Measurements from ENCODE around the gene IL33.

Gene IL33

GRCh38 chr9:6199596-6199995 lies 16.0 kb upstream of the IL33 start:
- H3K27me3 Mint-ChIP-seq: peaks cover 36% of the 10 kb centered on the region
- no peak for ATAC-seq
- no peak overlapping the region for H3K4me3 Mint-ChIP-seq
- no peaks in the 10 kb centered on the region for H3K36me3 Mint-ChIP-seq
- H3K9me3 Mint-ChIP-seq: no peaks in the 10 kb centered on the region
- H3K27ac Mint-ChIP-seq: no peak overlapping the region
- no peaks in the 10 kb centered on the region for H3K4me1 Mint-ChIP-seq

- ATAC-seq: no peak
- Mint-ChIP-seq H3K27me3 (peaks cover 36% of the 10 kb centered on the region), H3K4me1 (no peaks in the 10 kb centered on the region), H3K27ac (no peak overlapping the region), H3K36me3 (no peaks in the 10 kb centered on the region), H3K9me3 (no peaks in the 10 kb centered on the region), H3K4me3 (no peak overlapping the region)
Observed at GRCh38 chr9:6200761-6201160, 14.8 kb upstream of the IL33 start.

- H3K4me1 Mint-ChIP-seq: no peaks in the 10 kb centered on the region
- H3K9me3 Mint-ChIP-seq: peaks cover 27% of the 10 kb centered on the region
- no peak overlapping the region for H3K4me3 Mint-ChIP-seq
- no peaks in the 10 kb centered on the region for H3K36me3 Mint-ChIP-seq
- ATAC-seq: no peak
- H3K27ac Mint-ChIP-seq: no peak overlapping the region
- H3K27me3 Mint-ChIP-seq: peaks cover 14% of the 10 kb centered on the region
Observed at GRCh38 chr9:6209966-6210365, 5.6 kb upstream of the IL33 start.

- Mint-ChIP-seq H3K4me3 (no peak overlapping the region), H3K9me3 (peaks cover 21% of the 10 kb centered on the region), H3K36me3 (no peaks in the 10 kb centered on the region), H3K4me1 (no peaks in the 10 kb centered on the region), H3K27ac (no peak overlapping the region), H3K27me3 (peaks cover 35% of the 10 kb centered on the region)
- no peak for ATAC-seq
Observed at GRCh38 chr9:6212722-6213375, 2.8 kb upstream of the IL33 start.

- Mint-ChIP-seq H3K4me1 (no peaks in the 10 kb centered on the region), H3K4me3 (no peak overlapping the region), H3K36me3 (no peaks in the 10 kb centered on the region), H3K9me3 (peaks cover 18% of the 10 kb centered on the region), H3K27ac (no peak overlapping the region), H3K27me3 (peaks cover 40% of the 10 kb centered on the region)
- no peak for ATAC-seq
Observed at GRCh38 chr9:6214434-6214833, 1.2 kb upstream of the IL33 start.

GRCh38 chr9:6214903-6215302 lies 704 bp upstream of the IL33 start:
- ATAC-seq: no peak
- H3K27ac Mint-ChIP-seq: no peak overlapping the region
- no peaks in the 10 kb centered on the region for H3K4me1 Mint-ChIP-seq
- H3K4me3 Mint-ChIP-seq: no peak overlapping the region
- peaks cover 15% of the 10 kb centered on the region for H3K9me3 Mint-ChIP-seq
- H3K36me3 Mint-ChIP-seq: no peaks in the 10 kb centered on the region
- H3K27me3 Mint-ChIP-seq: peaks cover 40% of the 10 kb centered on the region

- no peaks in the 10 kb centered on the region for H3K36me3 Mint-ChIP-seq
Observed at GRCh38 chr9:6216002-6216401, 395 bp downstream of the IL33 start.

GRCh38 chr9:6216951-6217350 lies 1.3 kb downstream of the IL33 start:
- Mint-ChIP-seq H3K9me3 (peaks cover 4% of the 10 kb centered on the region), H3K27ac (no peak overlapping the region), H3K36me3 (no peaks in the 10 kb centered on the region), H3K4me3 (no peak overlapping the region), H3K4me1 (no peaks in the 10 kb centered on the region), H3K27me3 (peaks cover 40% of the 10 kb centered on the region)
- no peak for ATAC-seq

More at GRCh38 chr9:6216002-6216401, 395 bp downstream of the IL33 start:
- no peak for ATAC-seq
- Mint-ChIP-seq H3K27ac (no peak overlapping the region), H3K4me3 (no peak overlapping the region), H3K27me3 (peaks cover 40% of the 10 kb centered on the region), H3K9me3 (peaks cover 9% of the 10 kb centered on the region), H3K4me1 (no peaks in the 10 kb centered on the region)

- H3K36me3 Mint-ChIP-seq: no peaks in the 10 kb centered on the region
Observed at GRCh38 chr9:6218099-6218502, 2.5 kb downstream of the IL33 start.

GRCh38 chr9:6219040-6219439 lies 3.4 kb downstream of the IL33 start:
- H3K27ac Mint-ChIP-seq: no peak overlapping the region
- H3K27me3 Mint-ChIP-seq: peaks cover 32% of the 10 kb centered on the region
- no peaks in the 10 kb centered on the region for H3K36me3 Mint-ChIP-seq
- no peak overlapping the region for H3K4me3 Mint-ChIP-seq
- ATAC-seq: no peak
- no peaks in the 10 kb centered on the region for H3K4me1 Mint-ChIP-seq
- no peaks in the 10 kb centered on the region for H3K9me3 Mint-ChIP-seq

More at GRCh38 chr9:6218099-6218502, 2.5 kb downstream of the IL33 start:
- ATAC-seq: no peak
- H3K4me3 Mint-ChIP-seq: no peak overlapping the region
- H3K4me1 Mint-ChIP-seq: no peaks in the 10 kb centered on the region
- peaks cover 35% of the 10 kb centered on the region for H3K27me3 Mint-ChIP-seq
- H3K9me3 Mint-ChIP-seq: no peaks in the 10 kb centered on the region
- H3K27ac Mint-ChIP-seq: no peak overlapping the region

- H3K27ac Mint-ChIP-seq: no peak overlapping the region
- no peak for ATAC-seq
- peaks cover 31% of the 10 kb centered on the region for H3K27me3 Mint-ChIP-seq
- no peaks in the 10 kb centered on the region for H3K36me3 Mint-ChIP-seq
- no peaks in the 10 kb centered on the region for H3K4me1 Mint-ChIP-seq
- no peak overlapping the region for H3K4me3 Mint-ChIP-seq
- H3K9me3 Mint-ChIP-seq: no peaks in the 10 kb centered on the region
Observed at GRCh38 chr9:6219981-6220380, 4.4 kb downstream of the IL33 start.

- Mint-ChIP-seq H3K27me3 (peaks cover 23% of the 10 kb centered on the region), H3K4me3 (no peak overlapping the region), H3K9me3 (no peaks in the 10 kb centered on the region), H3K27ac (no peak overlapping the region), H3K36me3 (no peaks in the 10 kb centered on the region), H3K4me1 (no peaks in the 10 kb centered on the region)
- ATAC-seq: no peak
Observed at GRCh38 chr9:6224393-6225154, 9.0 kb downstream of the IL33 start.

GRCh38 chr9:6226696-6227095 lies 11.1 kb downstream of the IL33 start:
- no peak for ATAC-seq
- Mint-ChIP-seq H3K27ac (no peak overlapping the region), H3K27me3 (peaks cover 23% of the 10 kb centered on the region), H3K9me3 (no peaks in the 10 kb centered on the region), H3K36me3 (no peaks in the 10 kb centered on the region), H3K4me3 (no peak overlapping the region), H3K4me1 (no peaks in the 10 kb centered on the region)

- no peak overlapping the region for H3K27ac Mint-ChIP-seq
- H3K36me3 Mint-ChIP-seq: no peaks in the 10 kb centered on the region
- H3K27me3 Mint-ChIP-seq: peaks cover 23% of the 10 kb centered on the region
- no peak overlapping the region for H3K4me3 Mint-ChIP-seq
- no peaks in the 10 kb centered on the region for H3K9me3 Mint-ChIP-seq
- no peak for ATAC-seq
- H3K4me1 Mint-ChIP-seq: no peaks in the 10 kb centered on the region
Observed at GRCh38 chr9:6229186-6229585, 13.6 kb downstream of the IL33 start.

GRCh38 chr9:6229619-6230018 lies 14.0 kb downstream of the IL33 start:
- H3K4me1 Mint-ChIP-seq: no peaks in the 10 kb centered on the region
- peaks cover 22% of the 10 kb centered on the region for H3K27me3 Mint-ChIP-seq
- ATAC-seq: no peak

More at GRCh38 chr9:6229619-6230018, 14.0 kb downstream of the IL33 start:
- Mint-ChIP-seq H3K27ac (no peak overlapping the region), H3K4me3 (no peak overlapping the region), H3K9me3 (no peaks in the 10 kb centered on the region), H3K36me3 (no peaks in the 10 kb centered on the region)
